Lung (tissue), 12 donors: Measurements from ENCODE around the gene OR8G5. TPM values are rescaled to one million over a fixed set of nuclear protein-coding genes. Genes with fewer than 3 reads are reported as not detected.

Source experiments
- ATAC-seq: fragments of 200-7000 bp; cut with Tn5 transposase; one replicate; pipeline ENCODE4 v1.9.1; 2020; ENCODE audit warnings: moderate number of reproducible peaks; ENCODE audit not compliant: insufficient read depth, low FRiP score
- DNase-seq, 3 donors: peaks; one replicate each; pipeline ENCODE4 v3.0.0-alpha.2; 2013 to 2017
- H3K27ac ChIP-seq, 2 donors: one replicate each; pipeline ENCODE4 v1.5.1; 2013; ENCODE audit warnings: mild to moderate bottlenecking in 2 of 2, moderate library complexity in 2 of 2, control low read depth in 1 of 2, inconsistent platforms in 1 of 2, low read depth in 1 of 2, low read length in 1 of 2
- H3K27me3 ChIP-seq, 3 donors: one replicate each; pipeline ENCODE4 v1.5.1; 2013; ENCODE audit warnings: low read length in 2 of 3; ENCODE audit not compliant: control insufficient read depth in 3 of 3, insufficient read depth in 3 of 3
- H3K36me3 ChIP-seq, 4 donors: one replicate each; pipeline ENCODE4 v1.5.1; 2013; ENCODE audit warnings: low read length in 4 of 4, mild to moderate bottlenecking in 1 of 4, moderate library complexity in 1 of 4; ENCODE audit not compliant: control insufficient read depth in 4 of 4, insufficient read depth in 4 of 4
- H3K4me1 ChIP-seq, 5 donors: one replicate each; pipeline ENCODE4 v1.5.1; 2013; ENCODE audit warnings: low read length in 5 of 5, mild to moderate bottlenecking in 2 of 5, moderate library complexity in 1 of 5; ENCODE audit not compliant: control insufficient read depth in 5 of 5, insufficient read depth in 5 of 5
- H3K4me3 ChIP-seq: one replicate; pipeline ENCODE4 v1.5.1; 2013; ENCODE audit warnings: mild to moderate bottlenecking, control low read depth, moderate library complexity
- H3K9ac ChIP-seq, 2 donors: one replicate each; pipeline ENCODE4 v1.5.1; 2013; ENCODE audit warnings: low read length in 2 of 2, control low read depth in 1 of 2; ENCODE audit not compliant: insufficient read depth in 1 of 2
- H3K9me3 ChIP-seq, 4 donors: one replicate each; pipeline ENCODE4 v1.5.1; 2013; ENCODE audit warnings: low read length in 3 of 4, mild to moderate bottlenecking in 1 of 4, moderate library complexity in 1 of 4; ENCODE audit not compliant: control insufficient read depth in 4 of 4, insufficient read depth in 3 of 4
- WGBS, 2 donors: extraction: QIAGEN DNeasy Blood & Tissue Kit; methylation state at CpG; one replicate each; pipeline ENCODE4 v1.1.7; 2013; 5-methylcytosine and 5-hydroxymethylcytosine counted together
- polyA plus RNA-seq, 2 donors: library from polyadenylated mRNA; stranded (reverse); fragments of 200-250 nt; gene quantifications; one replicate each; pipeline ENCODE4 v1.2.1, GENCODE V29; 2013
- total RNA-seq, 2 donors: library from RNA; depleted of rRNA in 1 of 2; stranded (reverse); fragments of >200 nt in 1 of 2; gene quantifications; one replicate each; pipeline ENCODE4 v1.2.1, GENCODE V29; 2014 to 2021
- TF ChIP-seq, protein P1 (sequence below): IDR thresholded peaks from 2 replicates; pipeline ENCODE4 v1.5.1; 2012; ENCODE audit warnings: mild to moderate bottlenecking; ENCODE audit errors: control extremely low read depth, extremely low read depth
- donor health status: control.
- donor health status: control.
- donor health status: Bipolar disorder and iron deficiency.
- donor health status: healthy.
- donor health status: DM: yes; HTN: yes; CAD: no.

OR8G5 gene
- total and polyA plus RNA-seq, 4 donors = 0.10 to 0.34 (median 0.13) TPM; not detected in 1

DNA sequence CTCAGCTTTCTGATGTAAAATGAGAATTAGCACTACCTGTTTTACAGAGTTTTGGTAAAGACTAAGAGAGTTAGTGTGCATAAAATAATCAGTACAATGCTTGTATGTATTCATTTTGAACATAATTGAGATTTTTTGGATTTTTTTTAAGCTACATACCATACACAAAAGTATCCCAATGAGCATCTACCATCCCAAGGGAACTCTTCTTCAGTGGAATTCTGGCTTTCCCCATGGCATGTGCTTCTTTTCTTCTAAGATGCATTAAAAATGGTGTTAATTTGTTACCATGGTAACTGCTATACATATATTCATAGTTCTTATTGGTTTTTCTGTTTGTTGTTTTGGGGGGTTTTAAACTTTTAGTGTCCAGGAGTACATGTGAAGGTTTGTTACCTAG, 39.8 kb downstream of the OR8G5 start:
- Histone ChIP-seq H3K36me3 (no peaks in the 10 kb centered on the region), H3K4me1 (no peaks in the 10 kb centered on the region), H3K27me3 (no peaks in the 10 kb centered on the region), H3K9me3 (no peaks in the 10 kb centered on the region), H3K4me3 (no peak overlapping the region), H3K27ac (no peak overlapping the region), H3K9ac (no peak overlapping the region)
- TF ChIP-seq, protein P1, sequence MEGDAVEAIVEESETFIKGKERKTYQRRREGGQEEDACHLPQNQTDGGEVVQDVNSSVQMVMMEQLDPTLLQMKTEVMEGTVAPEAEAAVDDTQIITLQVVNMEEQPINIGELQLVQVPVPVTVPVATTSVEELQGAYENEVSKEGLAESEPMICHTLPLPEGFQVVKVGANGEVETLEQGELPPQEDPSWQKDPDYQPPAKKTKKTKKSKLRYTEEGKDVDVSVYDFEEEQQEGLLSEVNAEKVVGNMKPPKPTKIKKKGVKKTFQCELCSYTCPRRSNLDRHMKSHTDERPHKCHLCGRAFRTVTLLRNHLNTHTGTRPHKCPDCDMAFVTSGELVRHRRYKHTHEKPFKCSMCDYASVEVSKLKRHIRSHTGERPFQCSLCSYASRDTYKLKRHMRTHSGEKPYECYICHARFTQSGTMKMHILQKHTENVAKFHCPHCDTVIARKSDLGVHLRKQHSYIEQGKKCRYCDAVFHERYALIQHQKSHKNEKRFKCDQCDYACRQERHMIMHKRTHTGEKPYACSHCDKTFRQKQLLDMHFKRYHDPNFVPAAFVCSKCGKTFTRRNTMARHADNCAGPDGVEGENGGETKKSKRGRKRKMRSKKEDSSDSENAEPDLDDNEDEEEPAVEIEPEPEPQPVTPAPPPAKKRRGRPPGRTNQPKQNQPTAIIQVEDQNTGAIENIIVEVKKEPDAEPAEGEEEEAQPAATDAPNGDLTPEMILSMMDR = no peak
- ATAC-seq (no peak), DNase-seq (no peak)

DNA sequence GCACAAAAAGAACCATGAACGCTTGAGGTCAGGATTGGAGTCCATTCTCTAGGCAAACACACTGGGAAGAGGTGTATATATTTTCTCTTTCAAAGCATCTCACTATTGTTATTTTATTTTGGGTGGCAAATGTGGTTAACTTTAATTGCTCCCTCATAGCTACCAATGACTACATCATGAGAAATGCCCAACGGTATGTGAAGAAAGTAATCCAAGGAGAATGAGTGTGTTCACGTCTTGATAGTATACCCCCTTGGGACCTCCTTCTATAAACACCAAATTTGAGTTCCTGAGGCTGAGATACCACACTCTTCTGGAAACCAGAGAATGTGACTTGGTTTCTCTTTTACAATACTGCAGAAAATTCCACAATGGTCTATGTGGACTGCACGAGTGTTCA, 41.7 kb downstream of the OR8G5 start:
- no peak for DNase-seq
- no peak for ATAC-seq
- Histone ChIP-seq H3K9me3 (no peaks in the 10 kb centered on the region), H3K27me3 (no peaks in the 10 kb centered on the region), H3K36me3 (no peaks in the 10 kb centered on the region), H3K4me3 (no peak overlapping the region), H3K9ac (no peak overlapping the region), H3K4me1 (no peaks in the 10 kb centered on the region), H3K27ac (no peak overlapping the region)
- TF ChIP-seq, protein P1 = no peak
- 85 to 89% methylated on average over 4 of the region's 4 CpGs for WGBS, 2 donors

DNA sequence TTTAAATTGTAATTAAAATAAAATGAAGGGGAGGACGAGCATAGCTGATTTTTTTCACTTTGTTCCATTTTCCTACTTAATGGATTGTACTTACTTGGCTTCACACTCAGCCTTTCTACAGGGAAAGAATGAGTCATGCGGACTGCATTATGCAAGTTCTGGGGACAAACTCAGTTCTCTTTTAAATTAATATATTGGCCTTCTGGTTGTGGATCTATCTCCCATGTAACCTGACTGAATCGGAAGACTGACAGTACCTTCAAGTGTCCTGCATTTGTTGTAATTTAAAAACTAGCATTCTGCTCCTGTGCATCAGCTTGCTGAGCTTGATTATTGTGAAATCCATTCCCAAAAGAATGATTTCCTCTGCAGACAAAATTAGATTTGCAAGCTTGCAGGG, 45.4 kb downstream of the OR8G5 start:
- no peaks in the 10 kb centered on the region for H3K9me3 ChIP-seq
- no peak overlapping the region for H3K27ac ChIP-seq
- TF ChIP-seq, protein P1 = no peak
- H3K36me3 ChIP-seq = no peaks in the 10 kb centered on the region
- DNase-seq = peak in 1 of 3 donors; percentile 4
- no peaks in the 10 kb centered on the region for H3K4me1 ChIP-seq
- H3K27me3 ChIP-seq = no peaks in the 10 kb centered on the region
- H3K9ac ChIP-seq = no peak overlapping the region
- 77 to 88% methylated on average over 3 of the region's 3 CpGs for WGBS, 2 donors
- no peak for ATAC-seq
- no peak overlapping the region for H3K4me3 ChIP-seq

DNA sequence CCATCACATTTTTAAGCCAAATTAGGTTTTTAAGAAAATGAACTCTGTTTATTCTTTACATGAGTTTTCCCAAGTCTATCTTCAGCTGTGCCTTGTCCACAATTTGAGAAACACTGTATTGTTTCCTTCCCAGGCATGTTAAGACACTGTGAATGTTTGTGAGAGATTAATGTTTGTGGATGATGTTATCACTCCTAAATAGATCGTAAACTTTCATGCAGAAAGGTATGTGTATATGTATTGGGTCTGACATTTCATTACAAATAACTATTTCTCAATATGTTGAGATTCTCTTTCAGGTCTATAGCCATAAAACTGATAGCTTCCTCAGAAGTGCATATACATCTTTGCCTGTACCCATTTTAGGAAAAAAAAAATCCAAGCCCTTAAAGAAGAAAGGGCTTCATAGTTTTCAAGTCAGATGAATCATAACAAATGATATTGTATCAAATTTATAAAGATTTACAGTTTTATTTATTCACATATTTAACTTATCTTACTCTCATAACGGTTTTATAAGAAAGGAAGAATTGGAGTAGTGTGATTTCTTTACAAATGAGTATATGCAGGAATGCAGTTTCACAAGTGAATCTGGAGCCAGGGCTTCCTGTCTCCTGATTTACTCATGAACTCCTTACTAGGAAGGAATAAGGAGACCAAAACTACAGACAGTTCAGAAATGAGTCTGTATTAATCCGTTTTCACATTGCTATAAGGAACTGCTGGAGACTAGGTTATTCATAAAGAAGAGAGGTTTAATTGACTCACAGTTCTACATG, 46.4 kb downstream of the OR8G5 start:
- WGBS, 2 donors = 48 to 73% methylated on average over 3 of the region's 3 CpGs
- no peaks in the 10 kb centered on the region for H3K9me3 ChIP-seq

More for the DNA sequence above, 46.4 kb downstream of the OR8G5 start:
- no peaks in the 10 kb centered on the region for H3K4me1 ChIP-seq
- DNase-seq = no peak
- TF ChIP-seq, protein P1 = no peak
- no peak overlapping the region for H3K9ac ChIP-seq
- no peak for ATAC-seq
- no peaks in the 10 kb centered on the region for H3K27me3 ChIP-seq
- no peak overlapping the region for H3K27ac ChIP-seq
- no peaks in the 10 kb centered on the region for H3K36me3 ChIP-seq
- no peak overlapping the region for H3K4me3 ChIP-seq
